Measurements from ENCODE around the gene RASGEF1B. TPM values are rescaled to one million over a fixed set of nuclear protein-coding genes. Genes with fewer than 3 reads are reported as not detected.

Gene RASGEF1B
- total and polyA plus RNA-seq, 9 of the 15 experiments (the other 6 are each of a cell fraction or from before 2014, with no cell fraction given), result 0.04 to 0.57 (median 0.22) TPM

DNA sequence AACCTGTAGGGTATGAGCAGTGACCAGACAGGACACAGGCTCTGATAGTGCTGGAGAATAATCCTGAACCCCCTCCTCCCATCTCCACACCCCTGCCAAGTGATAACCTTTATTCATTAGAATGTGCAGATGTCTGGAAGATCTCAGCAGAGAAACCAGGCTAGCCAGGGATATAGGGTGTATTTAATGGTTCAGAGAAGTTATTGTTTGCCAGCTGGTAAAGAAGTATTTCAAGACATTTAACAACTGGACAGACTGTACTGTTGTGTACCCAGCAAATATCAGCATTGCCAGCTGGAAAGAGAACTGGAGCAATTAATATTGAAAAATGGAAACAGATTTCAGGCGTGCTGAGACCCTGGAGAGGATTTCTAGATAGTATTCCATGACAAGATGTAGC lies 94.5 kb downstream of the RASGEF1B start:
- WGBS (ENCODE audit: insufficient coverage, low coverage, missing lambda C conversion rate), result 13% methylated on average over 1 of the region's 1 CpG
- DNase-seq (ENCODE audit: extremely low read depth in 1 of 4, low spot score in 3 of 4), result no peak
- intact Hi-C loops (cut with micrococcal nuclease), result no loop called here
- no peaks in the 10 kb centered on the region for H3K27me3 ChIP-seq (ENCODE audit: control insufficient read depth in 2 of 2, insufficient read depth in 2 of 2, low read length in 2 of 2)
- H3K9me1 ChIP-seq (ENCODE audit: control insufficient read depth, insufficient read depth, low read length), result no peaks in the 10 kb centered on the region
- POLR2A ChIA-PET, result no interaction called here
- H3K79me2 ChIP-seq (ENCODE audit: control insufficient read depth, insufficient read depth, low read length), result no peaks in the 10 kb centered on the region
- BruUV-seq (replicated peaks), result no TSS peak
- H3K4me1 ChIP-seq (replicated peaks in 1 of 2; ENCODE audit: control insufficient read depth in 2 of 2, insufficient read depth in 2 of 2, low read length in 2 of 2), result no peaks in the 10 kb centered on the region
- no peak for ATAC-seq
- in situ Hi-C loops (cut with MboI), result no loop called here
- CTCF ChIA-PET (ENCODE audit: low intra/inter-chr PET ratio), result no interaction called here
- H3K27ac ChIP-seq (ENCODE audit: extremely low read depth, low read depth, low read length), result no peak overlapping the region
- no peak overlapping the region for H2AFZ ChIP-seq (ENCODE audit: low read depth, low read length)
- no peak for TF ChIP-seq ZNF239 (CRISPR knock-in tag; IDR thresholded peaks at IDR 0.05)
- TF ChIP-seq HDAC6 (IDR thresholded peaks at IDR 0.05; ENCODE audit: low read depth, low read length), result no peak
- no peak for TF ChIP-seq STAG1 (CRISPR knock-in tag; IDR thresholded peaks at IDR 0.05; ENCODE audit: borderline replicate concordance)
- TF ChIP-seq TFAM (CRISPR knock-in tag; conservative IDR thresholded peaks at IDR 0.05), result no peak
- no peak for TF ChIP-seq CREB3 (tag; conservative IDR thresholded peaks at IDR 0.05; ENCODE audit: low read depth)
- no peak for TF ChIP-seq ZFP1 (CRISPR knock-in tag; IDR thresholded peaks at IDR 0.05)
- no peak for TF ChIP-seq BRF2 (IDR thresholded peaks at IDR 0.05; ENCODE audit: borderline replicate concordance, insufficient read depth, insufficient read length)
- no peak for TF ChIP-seq ZNF444 (CRISPR knock-in tag; IDR thresholded peaks at IDR 0.05)
- no peak overlapping the region for H3K4me2 ChIP-seq (ENCODE audit: insufficient read depth, low read length)
- FAIRE-seq, result no peak
- no peaks in the 10 kb centered on the region for H4K20me1 ChIP-seq (replicated peaks; ENCODE audit: control insufficient read depth, insufficient read depth, low read length)
- H3K4me3 ChIP-seq, result no peak overlapping the region
- no peaks in the 10 kb centered on the region for H3K36me3 ChIP-seq (ENCODE audit: control insufficient read depth, insufficient read depth, low read length)
- no peaks in the 10 kb centered on the region for H3K9me3 ChIP-seq (replicated peaks; ENCODE audit: control insufficient read depth, insufficient read depth, low read depth, low read length)
- H3K9ac ChIP-seq (ENCODE audit: insufficient read depth in 1 of 2, low read depth in 2 of 2, low read length in 2 of 2), result no peak overlapping the region

All from K562 (cell line).